OCI-LY7 (cell line): ENCODE results near the gene RBM5. TPM values are rescaled to one million over a fixed set of nuclear protein-coding genes. Genes with fewer than 3 reads are reported as not detected.

Source experiments
- BruUV-seq: library from RNA; stranded (reverse); fragments of 400-500 nt; replicated peaks from 2 replicates; lab custom pipeline; 2021; lab: Mats Ljungman, UMichigan
- CTCF ChIA-PET: fragments of 300-600 bp; sonication (Branson Sonifier 250); formaldehyde crosslinking; loops from one replicate; lab custom pipeline; 2022; ENCODE audit warnings: antibody characterized with exemption; ENCODE audit not compliant: unreplicated experiment; lab: Charles Lee
- POLR2A ChIA-PET: fragments of 300-600 bp; sonication (Branson Sonifier 250); formaldehyde crosslinking; loops from one replicate; lab custom pipeline; 2022; ENCODE audit warnings: antibody characterized with exemption; lab: Charles Lee
- DNase-seq: peaks from one replicate; pipeline ENCODE4 v3.0.0-alpha.2; 2015; ENCODE audit warnings: low spot score
- H2AFZ ChIP-seq: fragments of 200-600 bp; sonication (generic), shearing (Covaris generic); 2 replicates; pipeline ENCODE4 v1.6.1; 2014; ENCODE audit warnings: mild to moderate bottlenecking, antibody characterized with exemption, low read length, moderate library complexity
- H3K27ac ChIP-seq: fragments of 200-600 bp; sonication (generic); 2 replicates; pipeline ENCODE4 v1.5.1; 2014; ENCODE audit warnings: mixed run types, low read depth, mild to moderate bottlenecking, moderate library complexity, low read length, inconsistent platforms; ENCODE audit not compliant: poor library complexity, severe bottlenecking
- H3K36me3 ChIP-seq: fragments of 200-600 bp; sonication (generic); 2 replicates; pipeline ENCODE4 v1.6.1; 2014; ENCODE audit warnings: mild to moderate bottlenecking, antibody characterized with exemption, low read length, moderate library complexity, mixed read lengths; ENCODE audit not compliant: insufficient read depth
- H3K4me1 ChIP-seq: fragments of 200-600 bp; sonication (generic); 2 replicates; pipeline ENCODE4 v1.5.1; 2014; ENCODE audit warnings: mild to moderate bottlenecking, low read length; ENCODE audit not compliant: insufficient read depth, poor library complexity, severe bottlenecking
- H3K4me2 ChIP-seq: fragments of 200-600 bp; sonication (generic); 2 replicates; pipeline ENCODE4 v1.6.1; 2014; ENCODE audit warnings: mild to moderate bottlenecking, low read length
- H3K4me3 ChIP-seq: fragments of 200-600 bp; sonication (generic); 2 replicates; pipeline ENCODE4 v1.5.1; 2014; ENCODE audit warnings: mild to moderate bottlenecking, low read depth, low read length; ENCODE audit not compliant: poor library complexity, severe bottlenecking
- H3K79me2 ChIP-seq: fragments of 200-600 bp; sonication (generic); 2 replicates; pipeline ENCODE4 v1.6.1; 2016; ENCODE audit warnings: low read depth, mild to moderate bottlenecking, low read length, moderate library complexity, mixed read lengths; ENCODE audit not compliant: insufficient read depth
- H3K9me2 ChIP-seq: fragments of 200-600 bp; sonication (generic); 2 replicates; pipeline ENCODE4 v1.6.1; 2016; ENCODE audit warnings: mild to moderate bottlenecking, low read length, mixed read lengths; ENCODE audit not compliant: insufficient read depth
- H3K9me3 ChIP-seq: fragments of 200-600 bp; sonication (generic); 2 replicates; pipeline ENCODE4 v1.6.1; 2014; ENCODE audit warnings: mild to moderate bottlenecking, mixed run types, low read length, mixed read lengths
- H4K20me1 ChIP-seq: fragments of 200-600 bp; sonication (generic); 2 replicates; pipeline ENCODE4 v1.6.1; 2014; ENCODE audit warnings: mild to moderate bottlenecking, antibody characterized with exemption, low read length, moderate library complexity, mixed read lengths; ENCODE audit not compliant: insufficient read depth
- EZH2phosphoT487 ChIP-seq: fragments of 200-600 bp; sonication (generic); IDR thresholded peaks from 2 replicates; pipeline ENCODE4 v1.6.1; 2018; ENCODE audit warnings: low read depth, borderline replicate concordance, mild to moderate bottlenecking, mixed run types, antibody characterized with exemption, low read length, moderate library complexity, mixed read lengths
- intact Hi-C: fragments of 100-400 bp; cut with micrococcal nuclease; formaldehyde crosslinking; loops from one replicate; pipeline ENCODE4 v1.10.0; 2022; ENCODE audit not compliant: unreplicated experiment
- total RNA-seq, 2 experiments: library from RNA; depleted of rRNA in 1 of 2; stranded (reverse); fragments of >200 nt in 1 of 2; shearing (Covaris generic) in 1 of 2; gene quantifications; 2 replicates each; pipeline ENCODE4 v1.2.3, GENCODE V29; 2014 to 2022
- TF ChIP-seq, protein P1 (sequence below): fragments of 200-600 bp; sonication (generic); conservative IDR thresholded peaks from 2 replicates; pipeline ENCODE4 v1.5.1; 2014; ENCODE audit warnings: mild to moderate bottlenecking, antibody characterized with exemption, low read length, moderate library complexity, mixed read lengths

Gene RBM5
- total RNA-seq, 2 experiments from 2014 or later = 139 to 197 TPM

DNA sequence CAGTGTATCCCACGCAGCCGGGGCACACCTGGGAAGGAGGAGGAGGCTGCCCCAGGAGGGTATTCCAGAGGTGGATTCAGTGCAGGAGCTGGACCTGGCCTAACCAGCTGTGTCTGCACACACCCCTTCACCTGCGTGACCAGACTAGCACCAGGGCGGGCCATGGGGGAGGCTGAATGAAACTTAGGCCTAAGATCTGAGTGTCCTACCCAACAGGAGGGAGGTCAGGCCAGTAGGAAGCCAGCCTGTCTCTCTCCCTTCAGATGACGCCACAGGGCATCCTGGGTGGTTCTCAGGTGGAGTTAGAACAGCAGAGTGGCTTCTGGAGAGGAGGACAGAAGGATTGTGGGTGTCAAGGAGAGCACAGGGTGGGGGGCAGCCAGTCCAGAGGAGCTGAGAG lies 63.0 kb downstream of the RBM5 start:
- ChIA-PET POLR2A (no interaction called here), CTCF (no interaction called here)
- TF ChIP-seq, protein P1, sequence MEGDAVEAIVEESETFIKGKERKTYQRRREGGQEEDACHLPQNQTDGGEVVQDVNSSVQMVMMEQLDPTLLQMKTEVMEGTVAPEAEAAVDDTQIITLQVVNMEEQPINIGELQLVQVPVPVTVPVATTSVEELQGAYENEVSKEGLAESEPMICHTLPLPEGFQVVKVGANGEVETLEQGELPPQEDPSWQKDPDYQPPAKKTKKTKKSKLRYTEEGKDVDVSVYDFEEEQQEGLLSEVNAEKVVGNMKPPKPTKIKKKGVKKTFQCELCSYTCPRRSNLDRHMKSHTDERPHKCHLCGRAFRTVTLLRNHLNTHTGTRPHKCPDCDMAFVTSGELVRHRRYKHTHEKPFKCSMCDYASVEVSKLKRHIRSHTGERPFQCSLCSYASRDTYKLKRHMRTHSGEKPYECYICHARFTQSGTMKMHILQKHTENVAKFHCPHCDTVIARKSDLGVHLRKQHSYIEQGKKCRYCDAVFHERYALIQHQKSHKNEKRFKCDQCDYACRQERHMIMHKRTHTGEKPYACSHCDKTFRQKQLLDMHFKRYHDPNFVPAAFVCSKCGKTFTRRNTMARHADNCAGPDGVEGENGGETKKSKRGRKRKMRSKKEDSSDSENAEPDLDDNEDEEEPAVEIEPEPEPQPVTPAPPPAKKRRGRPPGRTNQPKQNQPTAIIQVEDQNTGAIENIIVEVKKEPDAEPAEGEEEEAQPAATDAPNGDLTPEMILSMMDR = no peak
- TF ChIP-seq EZH2phosphoT487 = no peak
- Histone ChIP-seq H3K9me3 (no peaks in the 10 kb centered on the region), H3K9me2 (no peaks in the 10 kb centered on the region), H3K4me2 (no peak overlapping the region), H4K20me1 (no peaks in the 10 kb centered on the region), H3K36me3 (no peaks in the 10 kb centered on the region), H2AFZ (no peak overlapping the region), H3K79me2 (no peaks in the 10 kb centered on the region), H3K27ac (no peak overlapping the region), H3K4me1 (peaks cover 5% of the 10 kb centered on the region), H3K4me3 (no peak overlapping the region)
- no peak for DNase-seq
- intact Hi-C loops = no loop called here
- no TSS peak for BruUV-seq

- TF ChIP-seq EZH2phosphoT487 = no peak
- TF ChIP-seq, protein P1 = no peak
- Histone ChIP-seq H3K9me2 (no peaks in the 10 kb centered on the region), H3K36me3 (no peaks in the 10 kb centered on the region), H3K27ac (no peak overlapping the region), H3K4me1 (peaks cover 5% of the 10 kb centered on the region), H4K20me1 (no peaks in the 10 kb centered on the region), H3K4me3 (peak overlapping the region; percentile 61), H3K79me2 (no peaks in the 10 kb centered on the region), H3K4me2 (peak overlapping the region; percentile 75), H2AFZ (no peak overlapping the region), H3K9me3 (no peaks in the 10 kb centered on the region)
- intact Hi-C loops = no loop called here
- no TSS peak for BruUV-seq
- no peak for DNase-seq
- ChIA-PET CTCF (no interaction called here), POLR2A (no interaction called here)
Measured at GRCh38 chr3:50153782-50154475, 65.2 kb downstream of the RBM5 start.

DNA sequence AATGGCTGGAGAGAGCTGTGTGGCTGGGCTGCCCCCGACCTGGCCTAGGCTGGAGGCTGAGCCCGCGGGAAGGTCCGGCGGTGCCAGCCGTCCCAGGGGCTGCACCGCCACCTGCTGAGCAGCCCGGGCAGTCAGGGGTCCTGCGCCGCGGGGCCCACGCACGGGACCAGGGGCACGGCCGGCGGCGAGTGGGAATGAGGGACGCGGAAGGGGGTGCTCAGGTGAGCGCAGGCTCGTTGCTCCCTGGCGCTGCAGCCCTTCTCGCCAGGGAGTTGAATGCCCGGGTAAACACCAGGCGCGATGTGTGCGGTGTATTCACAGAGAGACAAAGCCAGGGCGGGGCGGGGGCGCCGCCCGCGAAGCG lies 65.7 kb downstream of the RBM5 start:
- ChIA-PET CTCF (no interaction called here), POLR2A (no interaction called here)
- H3K79me2 ChIP-seq = no peaks in the 10 kb centered on the region
- H3K4me1 ChIP-seq = peaks cover 5% of the 10 kb centered on the region
- intact Hi-C loops = no loop called here
- peak overlapping the region; percentile 75 for H3K4me2 ChIP-seq
- H3K27ac ChIP-seq = no peak overlapping the region
- BruUV-seq = no TSS peak
- no peak overlapping the region for H2AFZ ChIP-seq
- peak overlapping the region; percentile 61 for H3K4me3 ChIP-seq
- no peaks in the 10 kb centered on the region for H4K20me1 ChIP-seq
- DNase-seq = no peak
- no peak for TF ChIP-seq EZH2phosphoT487
- TF ChIP-seq, protein P1 = peak; percentile 67
- no peaks in the 10 kb centered on the region for H3K36me3 ChIP-seq
- H3K9me2 ChIP-seq = no peaks in the 10 kb centered on the region
- no peaks in the 10 kb centered on the region for H3K9me3 ChIP-seq
